ENCODE measurements around the gene LINC01488. TPM values are rescaled to one million over a fixed set of nuclear protein-coding genes. Genes with fewer than 3 reads are reported as not detected.

The LINC01488 gene
- total RNA-seq, 1 donor from 2014 or later, result not detected

DNA sequence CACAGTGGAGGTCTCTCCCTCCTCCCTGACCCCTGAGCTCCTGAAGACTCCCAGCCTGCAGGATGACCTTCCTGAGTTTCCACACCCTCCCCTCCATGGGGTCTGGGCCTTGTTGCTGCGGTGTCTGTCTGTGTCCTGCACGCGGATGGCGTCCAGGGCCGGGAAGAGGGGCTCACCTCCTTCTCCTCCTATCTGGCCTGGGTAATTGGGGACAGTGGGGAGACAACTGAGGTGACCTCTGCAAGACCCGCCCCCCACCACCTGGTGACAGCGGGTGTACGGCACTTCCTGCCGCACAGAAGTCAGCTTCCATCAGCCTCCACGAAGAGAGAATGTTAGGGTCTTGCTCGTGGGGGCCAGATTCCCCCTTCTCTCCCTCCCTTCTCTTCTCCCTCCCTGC is 31.7 kb downstream of the LINC01488 start:
- Histone ChIP-seq H2AFZ (ENCODE audit: low read depth, low read length) (no peak overlapping the region), H3K4me1 (ENCODE audit: insufficient read depth, low read length) (peaks cover 34% of the 10 kb centered on the region), H3K79me2 (ENCODE audit: insufficient read depth, low read length) (no peaks in the 10 kb centered on the region), H3K27me3 (ENCODE audit: insufficient read depth, low read length) (no peaks in the 10 kb centered on the region), H3K36me3 (ENCODE audit: insufficient read depth, low read length) (no peaks in the 10 kb centered on the region), H3K27ac (ENCODE audit: low read depth, low read length) (no peak overlapping the region), H3K9ac (ENCODE audit: low read length) (no peak overlapping the region), H4K20me1 (ENCODE audit: insufficient read depth, low read length) (no peaks in the 10 kb centered on the region), H3K4me3 (ENCODE audit: insufficient read depth, low read depth, low read length) (no peak overlapping the region), H3K4me2 (ENCODE audit: low read length) (no peak overlapping the region), H3K9me3 (ENCODE audit: insufficient read depth, low read depth, low read length) (peaks cover 3% of the 10 kb centered on the region)
- H3K27ac Mint-ChIP-seq (ENCODE audit: unreplicated experiment), result no peak overlapping the region
- no peak for FAIRE-seq
- peaks cover 17% of the 10 kb centered on the region for H3K9me3 Mint-ChIP-seq (ENCODE audit: unreplicated experiment)
- H3K4me1 Mint-ChIP-seq (ENCODE audit: low read depth, unreplicated experiment), result peaks cover 6% of the 10 kb centered on the region
- TF ChIP-seq, protein P1, sequence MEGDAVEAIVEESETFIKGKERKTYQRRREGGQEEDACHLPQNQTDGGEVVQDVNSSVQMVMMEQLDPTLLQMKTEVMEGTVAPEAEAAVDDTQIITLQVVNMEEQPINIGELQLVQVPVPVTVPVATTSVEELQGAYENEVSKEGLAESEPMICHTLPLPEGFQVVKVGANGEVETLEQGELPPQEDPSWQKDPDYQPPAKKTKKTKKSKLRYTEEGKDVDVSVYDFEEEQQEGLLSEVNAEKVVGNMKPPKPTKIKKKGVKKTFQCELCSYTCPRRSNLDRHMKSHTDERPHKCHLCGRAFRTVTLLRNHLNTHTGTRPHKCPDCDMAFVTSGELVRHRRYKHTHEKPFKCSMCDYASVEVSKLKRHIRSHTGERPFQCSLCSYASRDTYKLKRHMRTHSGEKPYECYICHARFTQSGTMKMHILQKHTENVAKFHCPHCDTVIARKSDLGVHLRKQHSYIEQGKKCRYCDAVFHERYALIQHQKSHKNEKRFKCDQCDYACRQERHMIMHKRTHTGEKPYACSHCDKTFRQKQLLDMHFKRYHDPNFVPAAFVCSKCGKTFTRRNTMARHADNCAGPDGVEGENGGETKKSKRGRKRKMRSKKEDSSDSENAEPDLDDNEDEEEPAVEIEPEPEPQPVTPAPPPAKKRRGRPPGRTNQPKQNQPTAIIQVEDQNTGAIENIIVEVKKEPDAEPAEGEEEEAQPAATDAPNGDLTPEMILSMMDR (IDR thresholded peaks at IDR 0.05; ENCODE audit: insufficient read depth, low read depth, low read length), result no peak
- no peak for TF ChIP-seq EZH2 (IDR thresholded peaks at IDR 0.05; ENCODE audit: insufficient read depth, low read length)
- peaks cover 44% of the 10 kb centered on the region for H3K27me3 Mint-ChIP-seq (ENCODE audit: low read depth, unreplicated experiment)
- H3K4me3 Mint-ChIP-seq (ENCODE audit: unreplicated experiment), result no peak overlapping the region
- no peak for DNase-seq (ENCODE audit: low read depth)
- peaks cover 7% of the 10 kb centered on the region for H3K36me3 Mint-ChIP-seq (ENCODE audit: low read depth, unreplicated experiment)

DNA sequence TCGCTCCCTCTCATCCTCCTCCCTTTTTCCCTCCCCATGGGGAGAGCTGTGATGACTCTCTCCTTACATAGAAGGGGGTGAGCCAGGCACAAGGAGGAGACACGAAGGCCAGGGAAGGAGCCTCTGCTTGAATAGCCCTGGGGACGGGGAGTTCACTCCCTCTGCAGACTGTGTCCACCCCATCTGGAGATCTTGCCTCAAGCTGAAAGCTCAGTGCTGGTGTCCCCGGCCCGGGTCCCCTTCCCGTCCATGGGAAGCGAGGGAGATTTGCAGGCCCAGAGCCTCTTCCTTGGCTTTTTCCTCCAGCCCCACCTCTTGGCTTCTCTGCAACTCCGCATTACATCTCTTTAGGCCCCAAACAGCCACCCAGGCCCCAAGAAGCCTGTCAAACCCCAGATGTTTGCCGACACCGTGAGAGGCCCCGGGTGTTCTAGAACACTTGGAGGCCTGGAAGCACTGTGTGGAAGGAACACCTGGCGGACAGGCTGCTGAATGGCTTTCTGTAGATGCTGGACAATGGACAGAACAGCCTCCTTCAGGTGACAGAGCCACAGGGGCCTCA is 32.3 kb downstream of the LINC01488 start:
- no peak overlapping the region for H3K27ac Mint-ChIP-seq (ENCODE audit: unreplicated experiment)
- H3K27me3 Mint-ChIP-seq (ENCODE audit: low read depth, unreplicated experiment), result peaks cover 47% of the 10 kb centered on the region
- Histone ChIP-seq H4K20me1 (ENCODE audit: insufficient read depth, low read length) (no peaks in the 10 kb centered on the region), H3K79me2 (ENCODE audit: insufficient read depth, low read length) (no peaks in the 10 kb centered on the region), H3K9ac (ENCODE audit: low read length) (no peak overlapping the region), H3K27me3 (ENCODE audit: insufficient read depth, low read length) (no peaks in the 10 kb centered on the region), H3K4me2 (ENCODE audit: low read length) (no peak overlapping the region), H3K9me3 (ENCODE audit: insufficient read depth, low read depth, low read length) (peaks cover 3% of the 10 kb centered on the region), H3K4me1 (ENCODE audit: insufficient read depth, low read length) (peaks cover 34% of the 10 kb centered on the region), H3K4me3 (ENCODE audit: insufficient read depth, low read depth, low read length) (no peak overlapping the region), H3K27ac (ENCODE audit: low read depth, low read length) (no peak overlapping the region), H2AFZ (ENCODE audit: low read depth, low read length) (no peak overlapping the region), H3K36me3 (ENCODE audit: insufficient read depth, low read length) (no peaks in the 10 kb centered on the region)
- FAIRE-seq (no peak), DNase-seq (ENCODE audit: low read depth) (no peak)
- H3K4me3 Mint-ChIP-seq (ENCODE audit: unreplicated experiment), result no peak overlapping the region
- peaks cover 6% of the 10 kb centered on the region for H3K4me1 Mint-ChIP-seq (ENCODE audit: low read depth, unreplicated experiment)
- peaks cover 22% of the 10 kb centered on the region for H3K9me3 Mint-ChIP-seq (ENCODE audit: unreplicated experiment)
- peaks cover 7% of the 10 kb centered on the region for H3K36me3 Mint-ChIP-seq (ENCODE audit: low read depth, unreplicated experiment)
- no peak for TF ChIP-seq EZH2 (IDR thresholded peaks at IDR 0.05; ENCODE audit: insufficient read depth, low read length)
- TF ChIP-seq, protein P1 (IDR thresholded peaks at IDR 0.05; ENCODE audit: insufficient read depth, low read depth, low read length), result no peak

DNA sequence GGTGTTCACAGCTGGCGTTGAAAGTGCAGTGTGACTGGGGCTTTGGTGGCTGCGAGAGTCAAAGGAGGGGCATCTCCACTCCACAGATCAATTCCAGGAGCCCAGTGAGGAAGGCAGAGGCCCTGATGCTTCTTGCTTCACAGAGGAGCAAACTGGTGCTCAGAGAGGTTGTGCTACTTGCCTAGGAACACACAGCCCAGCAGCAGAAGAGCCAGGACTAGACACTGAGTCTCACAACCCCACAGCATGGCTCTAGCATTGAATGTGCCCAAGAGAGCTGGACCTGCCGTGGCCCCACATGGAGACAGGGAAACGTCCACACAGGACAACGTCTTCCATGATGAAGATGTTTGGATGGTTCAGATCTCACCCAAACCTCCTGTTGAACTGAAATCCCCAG is 33.3 kb downstream of the LINC01488 start:
- H3K4me2 ChIP-seq (ENCODE audit: low read length), result no peak overlapping the region
- H3K4me3 ChIP-seq (ENCODE audit: insufficient read depth, low read depth, low read length), result no peak overlapping the region
- no peaks in the 10 kb centered on the region for H4K20me1 ChIP-seq (ENCODE audit: insufficient read depth, low read length)
- H3K79me2 ChIP-seq (ENCODE audit: insufficient read depth, low read length), result peaks cover 6% of the 10 kb centered on the region
- Mint-ChIP-seq H3K36me3 (ENCODE audit: low read depth, unreplicated experiment) (peaks cover 7% of the 10 kb centered on the region), H3K4me1 (ENCODE audit: low read depth, unreplicated experiment) (peaks cover 6% of the 10 kb centered on the region), H3K9me3 (ENCODE audit: unreplicated experiment) (peaks cover 28% of the 10 kb centered on the region), H3K27me3 (ENCODE audit: low read depth, unreplicated experiment) (peaks cover 49% of the 10 kb centered on the region), H3K4me3 (ENCODE audit: unreplicated experiment) (no peak overlapping the region), H3K27ac (ENCODE audit: unreplicated experiment) (no peak overlapping the region)
- DNase-seq (ENCODE audit: low read depth), result no peak
- H3K9ac ChIP-seq (ENCODE audit: low read length), result no peak overlapping the region
- H3K4me1 ChIP-seq (ENCODE audit: insufficient read depth, low read length), result peaks cover 26% of the 10 kb centered on the region
- peaks cover 3% of the 10 kb centered on the region for H3K9me3 ChIP-seq (ENCODE audit: insufficient read depth, low read depth, low read length)
- no peak for TF ChIP-seq EZH2 (IDR thresholded peaks at IDR 0.05; ENCODE audit: insufficient read depth, low read length)
- TF ChIP-seq, protein P1 (IDR thresholded peaks at IDR 0.05; ENCODE audit: insufficient read depth, low read depth, low read length), result no peak
- no peak overlapping the region for H3K27ac ChIP-seq (ENCODE audit: low read depth, low read length)
- FAIRE-seq, result no peak
- H3K36me3 ChIP-seq (ENCODE audit: insufficient read depth, low read length), result no peaks in the 10 kb centered on the region
- H3K27me3 ChIP-seq (ENCODE audit: insufficient read depth, low read length), result no peaks in the 10 kb centered on the region
- no peak overlapping the region for H2AFZ ChIP-seq (ENCODE audit: low read depth, low read length)
